Glutamatergic neuron (in vitro differentiated cells): ENCODE data around the gene HMGCL. TPM values are rescaled to one million over a fixed set of nuclear protein-coding genes. Genes with fewer than 3 reads are reported as not detected.
"Not testable (repeated sequence)": the region's sequence is repeated elsewhere in the genome, so short reads cannot be mapped to it uniquely, and the experiment has no call there.

ENCODE experiments used
- DNase-seq: peaks from one replicate; pipeline ENCODE4 v3.0.0; 2022
- H3K27ac Mint-ChIP-seq: one replicate; pipeline ENCODE4 v1.8.0; 2020; ENCODE audit warnings: mild to moderate bottlenecking, mixed read lengths, inconsistent platforms; ENCODE audit not compliant: unreplicated experiment
- H3K27me3 Mint-ChIP-seq: one replicate; pipeline ENCODE4 v1.8.0; 2020; ENCODE audit warnings: mild to moderate bottlenecking, moderate library complexity, mixed read lengths, inconsistent platforms; ENCODE audit not compliant: unreplicated experiment
- H3K36me3 Mint-ChIP-seq: one replicate; pipeline ENCODE4 v1.8.0; 2020; ENCODE audit warnings: mild to moderate bottlenecking, mixed read lengths, inconsistent platforms; ENCODE audit not compliant: unreplicated experiment
- H3K4me1 Mint-ChIP-seq: one replicate; pipeline ENCODE4 v1.8.0; 2020; ENCODE audit warnings: mild to moderate bottlenecking, low read depth, mixed read lengths, inconsistent platforms; ENCODE audit not compliant: unreplicated experiment
- H3K4me3 Mint-ChIP-seq: one replicate; pipeline ENCODE4 v1.8.0; 2020; ENCODE audit warnings: mild to moderate bottlenecking, mixed read lengths, inconsistent platforms; ENCODE audit not compliant: unreplicated experiment
- H3K9me3 Mint-ChIP-seq: one replicate; pipeline ENCODE4 v1.8.0; 2020; ENCODE audit warnings: mild to moderate bottlenecking, moderate library complexity, mixed read lengths, inconsistent platforms; ENCODE audit not compliant: unreplicated experiment
- total RNA-seq: library from RNA; stranded (reverse); fragmentation: NEBNext Ultra II Directional; extraction: Animal tissue kit (Norgen Biotek cat#: 25700); gene quantifications from one replicate; pipeline ENCODE4 v1.2.1, GENCODE V29; 2021; ENCODE audit not compliant: unreplicated experiment
- TF ChIP-seq, protein P1 (sequence below): fragments of 200-600 bp; sonication (generic); IDR thresholded peaks from one replicate; pipeline ENCODE4 v1.5.0; 2021; ENCODE audit not compliant: partially characterized antibody, unreplicated experiment

HMGCL gene
- total RNA-seq, 1 donor from 2014 or later, result 19.4 TPM

DNA sequence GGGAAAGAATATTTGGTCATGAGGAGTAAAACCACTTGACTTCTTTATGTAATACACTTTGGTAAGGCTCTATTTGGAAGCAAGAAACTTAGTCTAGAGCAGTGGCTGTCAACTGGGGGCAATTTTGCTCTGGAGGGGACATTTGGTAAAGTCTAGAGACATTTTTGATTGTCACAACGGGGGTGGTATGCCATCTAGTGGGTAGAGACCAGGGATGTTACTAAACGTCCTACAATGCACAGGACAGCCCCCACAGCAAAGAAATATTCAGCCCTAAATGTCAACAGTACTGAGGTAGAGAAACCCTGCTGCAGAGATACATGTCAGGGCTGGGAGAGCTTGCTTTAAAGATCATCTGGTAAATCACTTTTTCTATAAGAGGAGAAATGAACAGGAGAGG, 29.3 kb upstream of the HMGCL start:
- H3K9me3 Mint-ChIP-seq, result peaks cover 5% of the 10 kb centered on the region
- H3K27me3 Mint-ChIP-seq, result no peaks in the 10 kb centered on the region
- H3K4me1 Mint-ChIP-seq, result no peaks in the 10 kb centered on the region
- peaks cover 6% of the 10 kb centered on the region for H3K36me3 Mint-ChIP-seq
- TF ChIP-seq, protein P1, sequence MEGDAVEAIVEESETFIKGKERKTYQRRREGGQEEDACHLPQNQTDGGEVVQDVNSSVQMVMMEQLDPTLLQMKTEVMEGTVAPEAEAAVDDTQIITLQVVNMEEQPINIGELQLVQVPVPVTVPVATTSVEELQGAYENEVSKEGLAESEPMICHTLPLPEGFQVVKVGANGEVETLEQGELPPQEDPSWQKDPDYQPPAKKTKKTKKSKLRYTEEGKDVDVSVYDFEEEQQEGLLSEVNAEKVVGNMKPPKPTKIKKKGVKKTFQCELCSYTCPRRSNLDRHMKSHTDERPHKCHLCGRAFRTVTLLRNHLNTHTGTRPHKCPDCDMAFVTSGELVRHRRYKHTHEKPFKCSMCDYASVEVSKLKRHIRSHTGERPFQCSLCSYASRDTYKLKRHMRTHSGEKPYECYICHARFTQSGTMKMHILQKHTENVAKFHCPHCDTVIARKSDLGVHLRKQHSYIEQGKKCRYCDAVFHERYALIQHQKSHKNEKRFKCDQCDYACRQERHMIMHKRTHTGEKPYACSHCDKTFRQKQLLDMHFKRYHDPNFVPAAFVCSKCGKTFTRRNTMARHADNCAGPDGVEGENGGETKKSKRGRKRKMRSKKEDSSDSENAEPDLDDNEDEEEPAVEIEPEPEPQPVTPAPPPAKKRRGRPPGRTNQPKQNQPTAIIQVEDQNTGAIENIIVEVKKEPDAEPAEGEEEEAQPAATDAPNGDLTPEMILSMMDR, result no peak
- no peak for DNase-seq
- H3K4me3 Mint-ChIP-seq, result no peak overlapping the region
- peak overlapping the region; percentile 76 for H3K27ac Mint-ChIP-seq

DNA sequence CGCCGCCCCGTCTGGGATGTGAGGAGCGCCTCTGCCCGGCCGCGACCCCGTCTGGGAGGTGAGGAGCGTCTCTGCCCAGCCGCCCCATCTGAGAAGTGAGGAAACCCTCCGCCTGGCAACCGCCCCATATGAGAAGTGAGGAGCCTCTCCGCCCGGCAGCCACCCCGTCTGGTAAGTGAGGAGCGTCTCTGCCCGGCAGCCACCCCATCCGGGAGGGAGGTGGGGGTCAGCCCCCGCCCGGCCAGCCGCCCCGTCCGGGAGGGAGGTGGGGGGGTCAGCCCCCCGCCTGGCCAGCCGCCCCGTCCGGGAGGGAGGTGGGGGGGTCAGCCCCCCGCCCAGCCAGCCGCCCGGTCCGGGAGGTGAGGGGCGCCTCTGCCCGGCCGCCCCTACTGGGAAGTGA, 27.9 kb upstream of the HMGCL start:
- H3K4me1 Mint-ChIP-seq, DNase-seq, H3K27ac Mint-ChIP-seq, H3K4me3 Mint-ChIP-seq, H3K27me3 Mint-ChIP-seq, H3K9me3 Mint-ChIP-seq: not testable (repeated sequence)
- peaks cover 11% of the 10 kb centered on the region for H3K36me3 Mint-ChIP-seq

DNA sequence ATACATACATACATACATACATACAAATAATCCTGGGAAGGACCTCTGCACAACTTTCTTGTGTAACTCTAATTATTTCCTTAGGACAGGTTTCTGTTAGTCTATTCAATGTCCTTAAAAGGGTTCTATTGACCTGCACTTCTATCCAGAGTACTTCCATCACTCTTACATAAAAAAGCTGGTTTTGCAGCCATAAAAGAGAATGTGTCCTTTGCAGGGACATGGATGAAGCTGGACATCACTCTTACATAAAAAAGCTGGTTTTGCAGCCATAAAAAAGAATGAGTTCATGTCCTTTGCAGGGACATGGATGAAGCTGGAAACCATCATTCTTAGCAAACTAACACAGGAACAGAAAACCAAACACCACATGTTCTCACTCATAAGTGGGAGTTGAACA, 26.2 kb upstream of the HMGCL start:
- peak overlapping the region; percentile 43 for H3K27ac Mint-ChIP-seq
- not testable (repeated sequence) for H3K9me3 Mint-ChIP-seq, H3K27me3 Mint-ChIP-seq, H3K4me1 Mint-ChIP-seq, H3K4me3 Mint-ChIP-seq, DNase-seq
- H3K36me3 Mint-ChIP-seq, result peaks cover 22% of the 10 kb centered on the region

DNA sequence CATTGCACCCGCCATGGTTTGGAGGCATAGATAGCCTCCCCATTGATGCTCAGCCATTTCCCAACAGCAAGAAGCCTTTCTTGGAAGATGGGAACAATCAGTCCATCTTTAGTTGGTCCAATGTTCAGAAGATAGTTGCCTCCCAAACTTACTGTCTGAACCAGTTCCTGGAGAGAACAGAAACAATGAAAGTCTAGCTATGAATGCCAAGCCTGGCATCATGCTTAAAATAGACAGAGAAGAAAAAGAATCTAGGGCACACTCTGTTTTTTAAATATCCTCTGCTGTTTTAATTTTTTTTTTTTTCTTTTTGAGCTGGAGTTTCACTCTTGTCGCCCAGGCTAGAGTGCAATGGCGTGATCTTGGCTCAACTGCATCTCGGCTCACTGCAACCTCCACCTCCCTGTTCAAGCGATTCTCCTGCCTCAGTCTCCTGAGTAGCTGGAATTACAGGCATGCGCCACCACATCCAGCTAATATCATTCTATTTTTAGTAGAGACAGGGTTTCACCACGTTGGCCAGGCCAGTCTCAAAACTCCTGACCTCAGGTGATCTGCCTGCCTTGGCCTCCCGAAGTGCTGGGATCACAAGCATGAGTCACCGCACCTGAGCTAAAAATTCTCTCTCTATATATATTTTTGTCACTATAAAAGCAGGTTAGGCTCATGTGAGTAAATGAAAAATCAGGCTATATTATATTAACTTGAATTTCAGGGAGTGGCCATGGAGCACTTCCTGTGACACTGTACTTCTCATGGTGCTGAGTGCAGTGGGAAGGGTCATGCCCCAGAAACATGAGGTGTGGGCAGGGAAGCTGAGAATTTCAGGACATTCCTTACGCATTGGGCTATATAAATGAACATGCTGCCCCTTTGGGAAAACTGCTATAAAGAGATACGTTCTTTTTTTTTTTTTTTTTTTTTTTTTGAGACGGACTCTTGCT, 23.7 kb upstream of the HMGCL start:
- TF ChIP-seq, protein P1, result no peak
- no peak overlapping the region for H3K27ac Mint-ChIP-seq
- no peak overlapping the region for H3K4me3 Mint-ChIP-seq
- no peaks in the 10 kb centered on the region for H3K27me3 Mint-ChIP-seq
- H3K36me3 Mint-ChIP-seq, result peaks cover 16% of the 10 kb centered on the region
- H3K9me3 Mint-ChIP-seq, result peaks cover under 1% of the 10 kb centered on the region
- no peaks in the 10 kb centered on the region for H3K4me1 Mint-ChIP-seq
- DNase-seq, result no peak

DNA sequence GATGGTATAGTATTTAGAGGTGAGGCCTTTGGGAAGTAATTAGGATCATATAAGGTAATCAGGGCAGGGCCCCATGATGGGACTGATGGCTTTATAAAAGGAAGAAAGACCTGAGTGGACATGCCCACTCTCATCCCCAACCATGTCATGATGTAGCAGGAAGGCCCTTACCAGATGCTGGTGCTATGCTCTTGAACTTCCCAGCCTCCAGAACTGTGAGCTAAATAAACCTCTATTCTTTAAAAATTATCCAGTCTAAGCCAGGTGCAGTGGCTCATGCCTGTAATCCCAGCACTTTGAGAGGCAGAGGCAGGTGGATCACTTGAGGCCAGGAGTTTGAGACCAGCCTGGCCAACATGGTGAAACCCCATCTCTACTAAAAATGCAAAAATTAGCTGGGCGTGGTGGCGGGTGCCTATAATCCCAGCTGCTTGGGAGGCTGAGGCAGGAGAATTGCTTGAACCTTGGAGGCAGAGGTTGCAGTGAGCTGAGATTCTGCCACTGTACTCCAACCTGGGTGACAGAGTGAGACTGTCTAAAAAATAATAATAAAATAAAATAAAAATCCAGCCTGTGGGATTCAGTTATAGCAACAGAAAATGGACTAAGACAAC, 22.4 kb upstream of the HMGCL start:
- not testable (repeated sequence) for H3K4me1 Mint-ChIP-seq, H3K4me3 Mint-ChIP-seq, H3K27me3 Mint-ChIP-seq, H3K27ac Mint-ChIP-seq, H3K9me3 Mint-ChIP-seq, DNase-seq
- peaks cover 16% of the 10 kb centered on the region for H3K36me3 Mint-ChIP-seq

- Mint-ChIP-seq H3K36me3 (peaks cover 16% of the 10 kb centered on the region), H3K27ac (no peak overlapping the region), H3K27me3 (peaks cover 2% of the 10 kb centered on the region), H3K9me3 (no peaks in the 10 kb centered on the region), H3K4me3 (no peak overlapping the region), H3K4me1 (no peaks in the 10 kb centered on the region)
- TF ChIP-seq, protein P1, result no peak
- DNase-seq, result no peak
Observed at GRCh38 chr1:23845163-23845562, 19.9 kb upstream of the HMGCL start.
